ENCODE data around the gene PTPN7.
"Not testable (repeated sequence)": the region's sequence is repeated elsewhere in the genome, so short reads cannot be mapped to it uniquely, and the experiment has no call there.

The PTPN7 gene

DNA sequence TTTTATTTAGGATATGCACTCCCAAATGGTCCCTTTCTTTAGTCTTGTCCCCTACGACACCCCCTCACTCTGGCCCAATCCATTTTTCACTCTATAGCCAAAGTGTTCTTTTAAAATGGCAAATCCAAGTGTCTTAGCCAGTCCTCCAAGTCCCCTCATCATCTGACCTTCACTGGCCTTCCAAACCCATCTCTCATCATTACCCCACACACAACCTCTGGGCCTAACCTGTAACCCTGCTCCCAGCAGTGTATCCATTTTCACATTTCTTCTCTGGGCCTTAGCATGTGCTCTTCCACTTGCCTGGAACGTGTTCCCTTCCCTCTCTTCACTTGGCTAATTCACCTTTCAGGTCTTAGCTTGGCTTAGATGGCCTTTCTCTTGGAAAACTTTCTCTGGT is 9.4 kb downstream of the PTPN7 start:
- no peak for DNase-seq (ENCODE audit: low read depth)

DNA sequence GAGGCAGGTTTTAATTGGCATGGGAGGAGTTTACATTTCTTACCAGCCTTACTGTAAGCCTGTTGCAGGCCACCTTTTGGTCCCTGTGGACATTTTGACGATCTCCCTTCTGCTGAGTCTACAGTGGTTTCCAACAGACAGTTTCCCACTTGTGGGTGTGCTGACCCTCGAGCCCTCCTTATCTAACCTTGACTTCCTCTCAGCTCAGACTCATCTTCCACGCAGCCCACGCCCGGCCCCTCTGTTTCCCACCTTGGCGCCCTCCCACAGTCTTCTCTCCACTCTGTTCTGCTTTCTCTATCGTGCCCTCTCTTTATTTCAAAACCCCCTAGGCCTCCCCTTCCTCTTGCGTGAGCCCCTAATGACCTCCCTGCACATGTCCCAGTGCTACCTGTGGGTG is 9.8 kb downstream of the PTPN7 start:
- DNase-seq (ENCODE audit: low read depth): no peak

DNA sequence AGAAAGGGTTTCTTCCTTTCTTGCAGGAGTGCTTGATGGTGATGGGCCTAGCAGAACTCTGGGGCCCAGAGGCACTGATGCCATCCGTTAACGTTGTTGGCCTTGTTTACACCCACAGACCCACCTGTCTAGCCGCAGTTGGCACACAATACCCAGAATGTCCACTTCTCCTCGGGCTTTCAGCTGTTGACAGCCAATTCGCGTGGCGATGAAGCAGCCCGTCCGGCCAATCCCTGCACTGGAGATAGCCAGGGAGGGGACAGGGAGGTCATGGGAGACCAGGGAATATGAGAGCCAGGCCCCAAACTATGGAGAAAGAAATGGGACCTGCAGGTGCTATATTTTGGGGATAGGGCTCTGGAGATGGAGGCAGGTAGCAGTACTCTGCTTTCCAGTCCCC is 10.2 kb downstream of the PTPN7 start:
- no peak for DNase-seq (ENCODE audit: low read depth)

DNA sequence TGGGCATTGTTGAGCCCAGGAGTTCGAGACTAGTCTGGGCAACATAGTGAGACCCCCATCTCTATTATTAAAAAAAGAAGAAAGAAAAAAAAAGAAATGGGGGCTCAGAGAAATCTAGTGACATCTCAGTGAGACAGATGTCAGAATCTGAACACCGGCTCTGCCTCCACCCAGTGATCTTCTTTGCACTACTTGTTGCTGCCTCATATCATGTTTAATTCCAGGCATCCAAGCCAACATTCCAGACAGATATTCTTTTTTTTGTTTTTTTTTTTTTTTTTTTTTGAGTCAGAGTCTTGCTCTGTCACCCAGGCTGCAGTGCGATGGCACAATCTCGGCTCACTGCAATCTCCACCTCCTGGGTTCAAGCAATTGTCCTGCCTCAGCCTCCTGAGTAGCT is 10.8 kb downstream of the PTPN7 start:
- DNase-seq (ENCODE audit: low read depth): no peak

DNA sequence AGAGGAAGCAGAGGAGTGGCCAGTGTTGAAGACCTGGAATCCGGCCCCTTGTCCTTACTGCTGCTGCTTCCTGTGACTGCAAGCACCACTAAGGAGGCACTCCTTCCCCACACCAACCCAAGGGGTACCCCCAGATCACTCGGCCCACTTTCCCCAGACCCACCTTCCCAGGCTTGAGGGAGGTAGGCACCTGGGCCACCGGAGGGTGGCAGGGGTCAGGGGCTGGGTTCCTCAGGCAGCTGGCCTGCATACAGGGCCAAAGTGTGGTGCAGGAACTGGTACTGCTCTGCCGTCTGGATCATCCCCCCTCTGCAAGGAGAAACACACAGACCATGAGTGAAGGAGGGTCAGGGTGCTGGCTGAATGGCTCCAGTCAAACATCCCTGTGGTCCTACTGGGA is 12.0 kb downstream of the PTPN7 start:
- DNase-seq (ENCODE audit: low read depth): no peak

DNA sequence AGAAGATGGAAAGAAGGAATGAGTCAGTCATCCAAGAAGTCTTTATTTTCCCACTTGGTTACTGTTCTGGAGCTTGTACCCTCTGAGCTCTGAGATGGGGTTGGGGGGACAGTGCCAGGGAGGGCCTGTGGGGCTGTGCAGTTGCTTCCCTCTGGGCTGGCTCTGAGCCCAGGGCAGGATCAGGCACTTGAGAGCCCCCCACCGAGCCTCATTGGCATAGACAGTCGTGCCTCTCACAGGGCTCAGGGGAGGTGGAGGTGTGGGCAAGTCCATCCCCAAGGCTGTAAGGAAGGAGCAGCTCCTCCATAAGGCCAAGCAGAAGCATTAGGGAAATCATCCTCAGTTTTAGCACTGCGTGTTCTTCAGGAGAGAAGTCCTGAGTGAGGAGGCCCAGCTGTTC is 13.4 kb downstream of the PTPN7 start:
- DNase-seq (ENCODE audit: low read depth): no peak

DNA sequence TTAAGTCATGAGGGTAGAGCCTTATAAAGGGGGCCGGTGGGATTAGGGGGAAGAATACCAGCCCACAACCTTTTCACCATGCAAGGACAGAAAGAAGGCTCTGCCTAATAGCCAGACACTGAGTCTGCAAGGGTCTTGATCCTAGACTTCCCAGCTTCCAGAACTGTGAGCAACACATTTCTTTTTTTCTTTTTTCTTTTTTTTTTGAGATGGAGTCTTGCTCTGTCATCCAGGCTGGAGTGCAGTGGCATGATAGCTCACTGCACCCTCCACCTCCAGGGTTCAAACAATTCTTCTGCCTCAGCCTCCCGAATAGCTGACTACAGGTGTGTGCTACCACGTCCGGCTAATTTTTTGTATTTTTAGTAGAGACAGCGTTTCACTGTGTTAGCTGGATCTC is 14.1 kb downstream of the PTPN7 start:
- DNase-seq (ENCODE audit: low read depth): no peak

DNA sequence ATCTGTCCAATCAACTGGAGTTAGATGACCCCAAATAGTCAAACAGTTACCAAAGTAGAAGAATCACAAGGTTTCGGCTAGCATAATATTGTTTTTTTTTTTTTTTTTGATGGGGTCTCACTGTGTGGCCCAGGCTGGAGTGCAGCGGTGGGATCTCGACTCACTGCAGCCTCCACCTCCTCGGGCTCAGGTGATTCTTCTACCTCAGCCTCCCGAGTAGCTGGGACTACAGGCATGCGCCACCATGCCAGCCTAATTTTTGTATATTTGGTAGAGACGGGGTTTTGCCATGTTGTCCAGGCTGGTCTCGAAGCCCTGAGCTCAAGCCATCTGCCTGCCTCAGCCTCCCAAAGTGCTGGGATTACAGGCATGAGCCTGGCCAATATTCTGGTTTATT is 14.7 kb downstream of the PTPN7 start:
- DNase-seq (ENCODE audit: low read depth): not testable (repeated sequence)

DNA sequence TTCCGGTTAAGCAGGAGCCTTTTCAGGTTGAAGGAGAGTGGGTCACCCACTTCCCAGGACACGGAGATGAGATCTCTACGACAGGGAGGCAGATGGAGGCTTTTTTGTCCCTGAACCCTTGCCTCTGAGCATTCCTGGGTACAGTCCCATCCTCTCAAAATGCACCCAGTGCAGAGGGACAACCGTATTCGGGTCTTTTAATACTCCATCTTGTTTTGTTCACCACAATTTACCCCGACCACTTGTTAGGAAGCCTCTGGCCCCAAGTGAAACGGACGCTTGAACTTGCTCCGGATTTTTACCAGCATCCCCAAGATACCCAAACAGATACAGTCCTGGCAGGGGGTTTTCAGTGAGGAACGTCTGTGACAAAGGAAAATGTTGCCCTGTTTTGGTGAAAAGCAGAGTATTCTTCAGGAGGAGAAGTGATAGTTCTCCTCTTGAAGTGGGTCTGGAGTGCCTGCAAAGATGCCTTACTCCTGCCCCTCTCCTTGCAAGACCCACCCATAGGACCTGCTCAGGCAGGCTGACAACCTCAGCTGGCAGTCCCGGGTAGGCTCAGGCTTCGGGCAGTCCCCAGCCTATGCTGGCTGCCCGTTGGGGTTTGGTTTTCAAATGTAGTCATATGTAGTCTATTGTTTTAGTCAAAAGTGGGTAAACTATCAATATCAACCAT is 15.2 kb downstream of the PTPN7 start:
- no peak for DNase-seq (ENCODE audit: low read depth)

DNA sequence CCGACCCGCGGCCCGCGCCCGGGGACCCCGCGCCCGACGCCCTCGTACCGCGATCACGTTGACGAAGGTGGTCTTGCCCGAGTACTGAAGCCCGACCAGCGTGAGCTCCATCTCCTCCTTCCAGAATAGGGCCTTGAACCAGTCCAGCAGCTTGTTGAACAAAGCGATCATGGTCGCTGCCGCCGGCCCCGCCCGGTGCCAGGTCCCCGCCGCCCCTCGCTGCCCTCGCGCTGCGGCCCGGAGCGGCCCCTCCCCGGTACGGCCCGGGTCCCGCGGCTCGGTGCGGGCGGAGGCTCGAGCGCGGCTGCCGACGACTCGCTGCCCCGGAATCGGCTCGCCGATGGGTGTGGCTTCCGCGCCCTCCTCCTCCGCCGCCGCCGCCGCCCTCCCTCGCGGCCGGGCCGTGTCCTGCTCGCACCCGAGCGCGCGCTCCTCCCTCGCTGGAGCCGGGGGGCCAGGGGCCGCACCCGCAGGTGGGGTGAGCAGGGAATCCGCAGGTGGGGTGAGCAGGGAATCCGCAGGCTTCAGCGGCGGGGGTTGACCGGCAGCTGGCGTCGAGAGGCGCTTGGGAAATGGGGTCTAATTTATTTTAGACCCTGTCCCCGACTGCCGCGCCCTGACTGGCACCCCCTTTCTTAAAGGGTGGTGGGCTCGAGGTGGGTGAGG is 15.9 kb downstream of the PTPN7 start, which contains the start of gene ARL8A:
ARL8A (minus strand) TSS at position 336 of the 666 bp plus-strand sequence; CDS start at position 171, 165 bp downstream.
- no peak for DNase-seq (ENCODE audit: low read depth)

DNA sequence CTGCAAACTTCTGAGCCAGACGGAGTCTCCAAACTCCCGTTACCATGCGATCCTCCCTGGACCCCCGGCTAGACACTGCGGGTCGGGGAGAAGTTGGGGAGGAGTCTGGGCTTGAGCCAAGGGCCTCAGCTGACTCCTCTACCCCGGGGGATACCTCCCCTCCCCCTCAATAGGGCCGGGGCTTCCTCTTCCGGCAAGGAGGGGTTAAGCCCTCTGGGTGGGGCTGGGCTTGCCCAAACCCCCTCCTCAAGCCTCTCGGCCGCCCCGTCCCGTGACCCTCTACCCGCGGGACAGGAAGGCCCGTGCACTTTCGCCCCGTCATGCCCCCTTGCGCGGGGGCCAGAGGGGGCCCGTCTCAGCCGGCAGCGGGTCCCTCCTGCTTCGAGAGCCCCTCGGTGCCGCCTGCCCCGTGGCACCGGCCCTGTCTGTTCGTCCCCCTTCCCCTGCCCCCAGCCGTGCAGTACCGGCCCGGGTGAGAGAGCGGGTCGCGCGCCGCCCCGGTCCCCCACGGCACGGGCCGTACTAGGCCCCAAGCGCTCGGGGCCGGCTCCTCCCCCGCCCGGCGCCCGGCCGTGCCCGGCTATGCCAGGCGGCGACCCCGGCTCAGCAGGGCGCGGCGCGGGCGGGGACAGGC is 16.5 kb downstream of the PTPN7 start:
- no peak for DNase-seq (ENCODE audit: low read depth)

DNA sequence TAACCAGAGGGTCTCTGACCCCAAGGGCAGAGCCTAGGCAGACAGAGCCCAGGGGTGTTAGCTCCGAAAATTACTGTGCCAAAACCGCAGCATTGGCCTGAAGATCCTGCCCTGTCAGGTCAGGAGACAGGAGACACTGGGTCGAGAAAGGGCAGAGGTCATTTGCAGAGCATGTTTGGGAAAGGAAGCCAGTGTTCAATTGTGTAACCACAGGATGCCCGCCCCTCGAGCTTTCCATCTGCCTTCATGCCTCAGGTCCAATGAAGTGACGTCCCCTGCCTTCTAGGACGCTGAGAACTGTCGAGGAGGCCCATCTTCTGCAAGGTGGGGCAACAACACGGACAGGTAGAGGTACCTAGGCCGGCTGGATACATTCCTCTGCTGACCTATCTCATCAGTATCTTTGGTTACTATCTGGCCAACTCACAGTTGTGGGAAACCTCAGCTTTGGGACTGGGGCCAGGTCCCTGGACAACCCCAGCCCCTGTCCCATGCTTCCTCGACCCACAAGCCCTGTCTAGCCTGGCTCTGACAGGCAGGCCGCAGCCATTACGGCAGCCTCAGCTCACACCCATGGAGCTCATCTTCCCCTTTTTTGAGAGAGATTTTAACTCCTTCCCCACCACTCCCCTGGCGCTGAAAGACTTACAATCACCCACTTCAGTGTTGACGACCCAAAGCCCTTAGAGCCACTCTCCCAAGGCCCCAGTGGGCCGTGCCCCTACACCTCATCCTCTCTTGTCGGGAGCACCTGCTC is 17.2 kb downstream of the PTPN7 start:
- DNase-seq (ENCODE audit: low read depth): no peak

DNA sequence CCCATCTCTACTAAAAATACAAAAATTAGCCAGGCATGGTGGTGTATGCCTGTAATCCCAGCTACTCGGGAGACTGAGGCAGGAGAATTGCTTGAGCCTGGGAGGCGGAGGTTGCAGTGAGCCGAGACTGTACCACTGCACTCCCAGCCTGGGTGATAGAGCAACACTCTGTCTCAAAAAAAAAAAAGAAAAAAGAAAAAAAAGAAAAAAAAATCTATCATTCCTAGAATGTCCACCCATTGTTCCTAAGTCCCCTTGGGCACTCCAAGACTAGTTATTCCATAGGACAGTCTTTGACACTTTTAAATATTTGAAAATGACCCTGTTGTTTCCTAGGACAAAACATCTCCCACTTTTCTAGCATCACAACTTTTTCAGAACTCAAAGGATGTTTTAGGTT is 18.9 kb downstream of the PTPN7 start:
- DNase-seq (ENCODE audit: low read depth): not testable (repeated sequence)

DNA sequence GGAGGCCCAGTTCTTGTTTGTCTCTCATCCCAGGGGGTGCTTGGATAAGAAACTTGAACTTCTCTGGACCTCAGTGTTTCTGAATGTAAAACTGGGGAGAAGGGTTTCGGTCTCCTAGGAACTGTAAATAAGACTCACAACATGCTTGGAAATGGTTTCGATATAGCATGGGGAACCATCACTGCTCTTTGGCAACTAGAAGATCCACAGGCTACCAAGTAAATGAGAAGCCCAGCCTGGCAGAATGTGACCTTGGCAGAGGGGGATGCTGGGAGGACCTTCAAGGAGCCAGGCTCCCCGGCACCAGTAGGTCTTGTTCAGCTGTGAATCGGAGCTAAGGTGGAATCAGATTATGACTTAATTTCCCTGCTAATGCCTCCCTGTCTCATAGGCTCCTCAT is 19.6 kb downstream of the PTPN7 start:
- DNase-seq (ENCODE audit: low read depth): no peak

DNA sequence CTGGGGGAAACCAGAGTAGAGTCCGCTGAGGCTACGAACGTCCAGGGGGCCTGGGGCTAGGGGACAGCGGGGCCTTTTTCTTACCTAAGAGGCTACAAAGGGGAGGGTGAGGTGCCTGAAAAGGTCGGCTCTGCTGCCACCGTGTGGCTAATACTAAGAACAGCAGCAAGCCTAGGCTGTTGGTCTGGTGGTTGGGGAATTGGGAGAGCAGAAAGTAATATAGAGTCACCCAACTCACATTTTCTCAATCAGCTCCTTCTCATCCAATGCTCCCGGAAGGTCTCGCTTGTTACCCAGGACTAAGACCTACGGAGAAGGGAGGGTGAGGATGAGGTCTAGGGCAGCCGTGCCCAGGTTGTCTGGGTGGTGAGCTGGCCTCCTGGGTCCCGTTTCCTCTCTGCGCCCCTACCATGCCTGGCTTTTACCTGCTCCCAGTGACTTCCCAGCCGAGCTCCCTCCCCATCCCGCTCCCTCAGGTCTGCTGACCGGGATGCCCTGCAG is 25.1 kb downstream of the PTPN7 start:
- DNase-seq (ENCODE audit: low read depth): no peak

DNA sequence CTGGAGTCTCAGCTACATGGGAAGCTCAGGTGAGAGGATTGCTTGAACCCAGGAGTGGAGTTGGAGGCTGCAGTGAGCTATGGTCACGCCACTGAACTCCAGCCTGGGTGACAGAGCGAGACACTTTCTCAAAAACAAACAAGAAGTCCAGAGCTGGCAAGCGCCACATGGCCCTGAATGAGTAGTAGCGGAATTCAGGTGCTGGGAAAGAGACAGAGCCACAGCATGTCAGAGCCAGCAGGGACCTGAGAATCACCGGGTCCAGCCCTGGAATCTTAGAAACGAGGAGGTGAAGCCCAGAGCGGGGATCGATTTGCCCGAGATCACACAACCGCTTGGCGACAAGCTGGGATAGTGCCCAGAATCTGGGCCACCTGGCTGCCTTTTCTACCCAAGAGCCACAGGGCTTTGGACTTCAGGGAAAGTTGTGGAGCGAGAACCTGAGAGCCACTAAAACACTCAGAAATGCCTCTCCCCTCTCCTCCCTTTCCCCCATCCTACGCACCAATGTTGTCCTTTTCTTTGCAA is 25.7 kb downstream of the PTPN7 start:
- DNase-seq (ENCODE audit: low read depth): no peak

DNA sequence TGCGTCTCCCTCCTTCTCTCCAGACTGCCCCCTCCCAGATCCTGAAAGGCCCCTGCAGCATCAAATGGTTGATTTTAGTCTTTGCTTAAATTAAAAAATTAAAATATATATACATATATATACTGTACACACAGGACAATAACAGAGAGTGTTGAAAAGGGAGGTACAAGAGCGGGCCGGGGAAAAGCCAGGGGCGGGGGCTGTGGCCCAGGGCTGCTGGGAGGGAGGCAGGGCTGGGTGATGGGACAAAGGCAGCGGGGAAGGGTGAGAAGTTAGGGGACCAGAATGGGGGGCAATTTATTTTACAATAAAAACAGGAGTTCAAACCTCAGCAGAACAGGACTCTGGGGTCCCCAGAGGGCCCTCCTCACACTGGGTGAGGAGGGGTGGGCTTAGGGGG is 26.4 kb downstream of the PTPN7 start:
- DNase-seq (ENCODE audit: low read depth): no peak

DNA sequence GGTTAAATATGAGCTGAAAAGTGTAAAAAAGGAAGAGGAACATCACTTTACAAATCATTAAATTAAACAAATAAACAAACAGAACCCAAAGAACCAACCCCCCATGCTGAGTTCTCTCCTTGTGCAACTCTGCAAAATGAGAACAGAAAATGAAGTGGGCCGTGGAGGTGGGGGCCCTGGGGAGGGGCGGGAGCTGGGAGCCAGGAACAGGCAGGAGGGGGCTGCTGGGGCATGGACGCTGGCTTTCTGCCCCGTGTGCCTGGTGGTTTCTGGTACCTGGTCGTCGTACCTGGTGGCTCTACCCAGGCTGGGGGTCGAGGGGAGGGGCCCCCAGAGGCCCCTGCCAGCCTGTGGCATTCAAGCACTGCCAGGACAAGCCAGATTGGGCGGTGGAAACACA is 26.9 kb downstream of the PTPN7 start:
- no peak for DNase-seq (ENCODE audit: low read depth)

DNA sequence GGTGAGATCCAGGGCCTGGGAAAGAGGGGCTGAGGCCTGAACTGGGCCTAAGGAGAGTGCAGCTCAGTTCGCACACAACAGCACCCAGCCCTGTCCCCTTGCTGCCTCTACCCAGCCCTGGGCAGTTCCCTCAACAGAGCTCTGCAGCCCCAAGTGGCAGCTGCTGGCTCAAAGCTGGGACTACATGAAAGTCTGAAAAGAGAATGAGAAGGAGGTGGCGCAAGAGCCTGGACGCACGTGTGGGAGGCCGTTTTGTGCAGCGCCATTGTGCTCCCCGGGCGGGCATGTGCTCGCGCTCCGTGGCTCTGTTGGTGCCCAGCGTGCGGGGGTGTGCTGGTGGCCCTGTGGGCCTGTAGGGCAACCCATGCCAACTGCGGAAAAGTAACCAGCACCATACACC is 27.4 kb downstream of the PTPN7 start:
- DNase-seq (ENCODE audit: low read depth): no peak

DNA sequence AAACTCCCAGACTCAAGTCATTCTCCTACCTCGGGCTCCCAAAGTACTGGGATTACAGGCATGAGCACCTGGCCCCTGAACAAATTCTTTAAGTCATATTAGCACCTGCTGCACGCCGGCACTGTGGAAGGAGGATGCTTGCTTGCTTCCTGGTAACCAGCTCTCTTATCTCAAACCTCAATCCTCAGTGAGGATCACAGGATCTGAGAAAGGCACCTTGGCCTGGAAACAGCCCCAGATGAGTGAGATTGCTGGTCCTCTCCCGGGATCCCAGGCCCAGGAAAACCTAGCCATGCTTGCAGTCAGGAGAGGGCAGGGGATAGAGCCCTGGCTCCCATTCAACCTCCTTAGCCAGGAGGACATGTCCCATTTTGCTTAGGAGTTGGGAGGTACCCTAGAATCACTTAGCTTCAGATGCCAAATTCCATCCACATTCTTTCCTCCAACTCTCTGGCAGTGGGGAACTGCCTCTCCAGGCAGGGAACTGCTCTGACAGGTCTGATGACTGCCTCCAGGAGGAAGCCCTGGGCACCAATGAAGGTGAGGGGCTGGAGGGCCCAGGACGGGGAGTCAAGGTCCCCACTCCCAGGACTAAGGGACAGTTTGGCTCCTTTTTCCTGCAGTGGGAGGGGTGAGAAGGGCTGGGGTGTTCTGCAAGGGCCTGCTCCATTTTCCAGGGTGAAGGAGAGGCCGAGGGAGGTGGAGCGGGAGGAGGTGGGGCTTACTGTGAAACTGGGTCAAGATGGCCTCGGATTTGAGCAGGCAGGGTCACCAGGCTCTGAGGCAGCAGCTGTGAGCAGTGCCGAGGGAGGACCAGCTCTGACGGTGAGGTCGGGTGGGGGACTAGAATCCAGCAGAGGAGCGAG is 28.2 kb downstream of the PTPN7 start:
- DNase-seq (ENCODE audit: low read depth): no peak

DNA sequence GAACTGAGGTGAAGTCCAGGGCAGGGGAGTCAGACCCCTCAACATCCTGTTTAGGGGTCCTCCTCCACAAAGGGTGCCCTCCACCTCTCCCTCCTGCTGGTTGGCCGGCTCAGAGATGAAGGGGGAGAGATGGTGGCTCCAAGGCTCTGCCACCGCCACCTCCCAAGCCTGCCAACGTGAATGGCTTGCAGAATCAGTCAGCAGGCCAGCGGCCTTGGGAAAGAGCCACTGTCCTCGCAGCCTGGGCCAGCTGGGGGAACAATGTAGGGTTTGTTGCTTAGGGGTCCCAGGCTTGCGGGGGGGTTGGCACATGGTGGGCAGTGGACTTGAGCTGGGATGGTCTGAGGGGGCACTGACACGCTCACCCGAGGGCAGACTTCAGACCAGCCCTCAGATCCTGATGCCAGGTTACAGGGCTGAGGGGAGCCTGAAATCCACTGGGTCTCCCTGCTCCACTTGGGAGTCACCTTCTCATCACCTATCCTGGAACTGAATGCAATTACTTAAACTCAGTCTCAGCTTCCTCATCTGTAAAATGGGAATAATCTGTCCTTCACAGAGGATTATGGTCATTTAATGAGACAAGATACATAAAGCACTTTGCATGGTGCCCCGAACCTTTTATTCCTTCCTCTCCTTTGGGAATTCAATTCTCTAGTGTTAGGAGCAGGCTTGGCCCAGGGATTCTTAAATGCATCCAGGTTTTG is 29.4 kb downstream of the PTPN7 start:
- no peak for DNase-seq (ENCODE audit: low read depth)

Measured in GM04504 (cell line).